ENCODE results near the gene PDE5A.

The PDE5A gene

GRCh38 chr4:119661231-119661630 is 32.6 kb upstream of the PDE5A start:
- H3K4me3 Mint-ChIP-seq = no peak overlapping the region
- no peaks in the 10 kb centered on the region for H3K9me3 Mint-ChIP-seq
- no peaks in the 10 kb centered on the region for H3K27me3 Mint-ChIP-seq (ENCODE audit: low read depth)
- H3K27ac Mint-ChIP-seq = peak overlapping the region; percentile 72 to 92 (median 87)
- no peaks in the 10 kb centered on the region for H3K36me3 Mint-ChIP-seq (ENCODE audit: low read depth)
- no peak for TF ChIP-seq CTCF (IDR thresholded peaks at IDR 0.05; ENCODE audit: unreplicated experiment in 3 of 3)
- H3K4me1 Mint-ChIP-seq = peaks cover 36% of the 10 kb centered on the region

DNA sequence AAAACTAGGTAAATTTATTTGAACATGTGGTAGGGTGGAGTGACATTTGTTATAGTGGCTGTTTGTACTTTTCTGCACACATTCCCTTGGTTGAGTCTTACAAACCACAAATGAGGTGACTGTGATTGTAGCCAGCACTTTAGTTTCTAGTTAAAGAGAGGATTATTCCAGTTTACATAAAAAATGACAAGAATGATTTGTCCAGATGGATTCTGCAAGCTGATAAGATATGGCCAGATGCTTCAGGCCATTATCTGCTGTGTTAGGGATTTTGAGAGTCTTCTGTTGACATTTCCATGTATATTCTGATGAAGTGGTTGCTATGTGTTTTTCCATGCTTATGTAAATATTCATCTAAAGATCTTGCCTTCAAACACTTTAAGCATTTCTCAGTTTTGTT is 31.0 kb upstream of the PDE5A start:
- Mint-ChIP-seq H3K4me3 (no peak overlapping the region), H3K27me3 (ENCODE audit: low read depth) (no peaks in the 10 kb centered on the region), H3K27ac (peak overlapping the region; percentile 57 to 91 (median 88)), H3K4me1 (peaks cover 36% of the 10 kb centered on the region), H3K36me3 (ENCODE audit: low read depth) (no peaks in the 10 kb centered on the region), H3K9me3 (no peaks in the 10 kb centered on the region)
- TF ChIP-seq CTCF (IDR thresholded peaks at IDR 0.05; ENCODE audit: unreplicated experiment in 3 of 3) = no peak

DNA sequence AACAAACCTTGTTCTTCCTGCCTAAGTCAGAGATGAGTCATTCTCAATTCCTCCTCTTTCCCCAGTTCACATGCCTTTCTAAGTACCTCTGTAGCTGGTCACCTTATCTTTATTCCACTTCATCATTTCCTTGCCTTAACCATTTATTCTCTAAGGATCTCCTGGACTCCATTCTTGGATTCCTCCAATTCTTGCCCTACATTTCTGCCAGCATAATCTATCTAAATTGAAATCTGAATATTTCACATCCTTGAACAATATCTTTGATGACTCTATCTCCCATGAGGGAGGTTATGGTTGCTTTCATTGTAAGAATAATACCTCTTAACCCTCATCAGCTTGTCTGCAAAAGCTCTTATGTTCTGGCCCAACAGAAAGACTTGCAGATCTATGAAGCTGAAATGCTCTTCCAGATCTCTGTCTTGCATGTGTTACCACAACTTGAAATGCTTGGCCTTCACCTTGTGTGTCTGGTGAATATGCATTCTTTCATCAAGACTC is 28.6 kb upstream of the PDE5A start:
- Mint-ChIP-seq H3K4me1 (peaks cover 14% of the 10 kb centered on the region), H3K36me3 (ENCODE audit: low read depth) (no peaks in the 10 kb centered on the region), H3K27me3 (ENCODE audit: low read depth) (no peaks in the 10 kb centered on the region), H3K4me3 (no peak overlapping the region), H3K27ac (no peak overlapping the region), H3K9me3 (no peaks in the 10 kb centered on the region)
- TF ChIP-seq CTCF (IDR thresholded peaks at IDR 0.05; ENCODE audit: unreplicated experiment in 3 of 3) = no peak

- H3K27me3 Mint-ChIP-seq (ENCODE audit: low read depth) = no peaks in the 10 kb centered on the region
- no peaks in the 10 kb centered on the region for H3K36me3 Mint-ChIP-seq (ENCODE audit: low read depth)
- no peak overlapping the region for H3K27ac Mint-ChIP-seq
- H3K4me1 Mint-ChIP-seq = peaks cover 11% of the 10 kb centered on the region
- H3K4me3 Mint-ChIP-seq = no peak overlapping the region
- no peak for TF ChIP-seq CTCF (IDR thresholded peaks at IDR 0.05; ENCODE audit: unreplicated experiment in 3 of 3)
- H3K9me3 Mint-ChIP-seq = no peaks in the 10 kb centered on the region
Measured at GRCh38 chr4:119656342-119656741, 27.7 kb upstream of the PDE5A start.

DNA sequence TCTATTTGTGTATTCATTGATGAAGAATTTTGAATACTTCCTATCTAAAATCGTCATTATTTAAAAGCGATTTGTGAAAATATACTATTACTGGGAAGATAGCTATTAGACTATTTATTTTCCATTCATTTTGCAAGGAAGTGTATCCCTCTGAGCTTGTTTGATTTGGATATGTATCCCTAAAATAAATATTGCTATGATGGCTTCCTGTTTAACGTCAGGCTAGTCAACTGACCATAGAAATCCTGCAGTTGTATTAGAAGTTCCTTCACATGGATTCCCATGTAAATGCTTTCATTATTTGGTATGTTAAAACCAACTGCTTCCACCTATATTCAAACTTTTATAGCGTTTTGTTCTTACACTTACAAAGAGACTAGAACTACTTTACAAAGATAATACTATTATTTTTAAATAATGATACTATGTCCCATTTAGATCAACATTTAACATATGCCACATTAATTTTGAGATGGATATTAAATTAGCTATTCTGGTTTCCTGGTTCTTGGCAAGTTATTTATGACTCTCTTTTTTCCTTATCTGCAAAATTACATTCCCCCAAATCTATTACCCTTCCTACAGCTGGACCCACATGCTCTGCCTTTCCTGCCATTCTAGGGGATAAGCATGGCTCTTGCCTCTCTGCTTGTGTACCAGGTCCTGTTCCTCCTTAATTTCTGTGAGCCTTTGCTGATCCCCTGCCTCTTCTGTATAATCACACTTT is 26.7 kb upstream of the PDE5A start:
- Mint-ChIP-seq H3K9me3 (no peaks in the 10 kb centered on the region), H3K27me3 (ENCODE audit: low read depth) (no peaks in the 10 kb centered on the region), H3K4me3 (no peak overlapping the region), H3K27ac (no peak overlapping the region), H3K4me1 (peaks cover 6% of the 10 kb centered on the region), H3K36me3 (ENCODE audit: low read depth) (no peaks in the 10 kb centered on the region)
- no peak for TF ChIP-seq CTCF (IDR thresholded peaks at IDR 0.05; ENCODE audit: unreplicated experiment in 3 of 3)

GRCh38 chr4:119653990-119654389 is 25.4 kb upstream of the PDE5A start:
- Mint-ChIP-seq H3K36me3 (ENCODE audit: low read depth) (no peaks in the 10 kb centered on the region), H3K9me3 (no peaks in the 10 kb centered on the region), H3K27ac (no peak overlapping the region), H3K4me1 (peaks cover 8% of the 10 kb centered on the region), H3K4me3 (no peak overlapping the region), H3K27me3 (ENCODE audit: low read depth) (no peaks in the 10 kb centered on the region)
- TF ChIP-seq CTCF (IDR thresholded peaks at IDR 0.05; ENCODE audit: unreplicated experiment in 3 of 3) = no peak
